Peyer's patch (tissue), 4 donors: ENCODE data around the gene CUBN.

Experiments
- POLR2A ChIP-seq, 2 donors: fragments of 450-650 bp; IDR thresholded peaks; one replicate each; pipeline ENCODE4 v1.5.1; 2017; ENCODE audit warnings: antibody characterized with exemption in 2 of 2, mild to moderate bottlenecking in 2 of 2, moderate library complexity in 2 of 2
- TF ChIP-seq, protein P1 (sequence below), 6 experiments: fragments of 450-650 bp in 4 of 6; fragments of 200-600 bp in 2 of 6; sonication (generic) in 1 of 6; IDR thresholded peaks; one replicate each; pipeline ENCODE4 v1.5.1; 2017 to 2019; ENCODE audit warnings: antibody characterized with exemption in 6 of 6, mild to moderate bottlenecking in 3 of 6, moderate library complexity in 1 of 6

- TF ChIP-seq POLR2A (IDR thresholded peaks at IDR 0.05), result no peak
- TF ChIP-seq, protein P1, sequence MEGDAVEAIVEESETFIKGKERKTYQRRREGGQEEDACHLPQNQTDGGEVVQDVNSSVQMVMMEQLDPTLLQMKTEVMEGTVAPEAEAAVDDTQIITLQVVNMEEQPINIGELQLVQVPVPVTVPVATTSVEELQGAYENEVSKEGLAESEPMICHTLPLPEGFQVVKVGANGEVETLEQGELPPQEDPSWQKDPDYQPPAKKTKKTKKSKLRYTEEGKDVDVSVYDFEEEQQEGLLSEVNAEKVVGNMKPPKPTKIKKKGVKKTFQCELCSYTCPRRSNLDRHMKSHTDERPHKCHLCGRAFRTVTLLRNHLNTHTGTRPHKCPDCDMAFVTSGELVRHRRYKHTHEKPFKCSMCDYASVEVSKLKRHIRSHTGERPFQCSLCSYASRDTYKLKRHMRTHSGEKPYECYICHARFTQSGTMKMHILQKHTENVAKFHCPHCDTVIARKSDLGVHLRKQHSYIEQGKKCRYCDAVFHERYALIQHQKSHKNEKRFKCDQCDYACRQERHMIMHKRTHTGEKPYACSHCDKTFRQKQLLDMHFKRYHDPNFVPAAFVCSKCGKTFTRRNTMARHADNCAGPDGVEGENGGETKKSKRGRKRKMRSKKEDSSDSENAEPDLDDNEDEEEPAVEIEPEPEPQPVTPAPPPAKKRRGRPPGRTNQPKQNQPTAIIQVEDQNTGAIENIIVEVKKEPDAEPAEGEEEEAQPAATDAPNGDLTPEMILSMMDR (IDR thresholded peaks at IDR 0.05), result no peak
Observed at GRCh38 chr10:16820018-16820417, 309.6 kb downstream of the CUBN start.
